WTC11 (cell line): ENCODE results near the gene SNTB2.

Source experiments
- CTCF ChIP-seq: fragments of 200-600 bp; IDR thresholded peaks from 2 replicates; pipeline ENCODE4 v1.8.0; 2022; ENCODE audit warnings: antibody characterized with exemption
- FOXJ3 ChIP-seq: sonication (generic); formaldehyde crosslinking; IDR thresholded peaks from 2 replicates; pipeline ENCODE4 v1.9.0; 2021; ENCODE audit warnings: missing genetic modification reagents, mild to moderate bottlenecking, borderline replicate concordance
- FOXP4 ChIP-seq: sonication (generic); formaldehyde crosslinking; IDR thresholded peaks from 2 replicates; pipeline ENCODE4 v1.8.0; 2022; ENCODE audit warnings: mild to moderate bottlenecking, missing genetic modification reagents
- MAX ChIP-seq: sonication (generic); formaldehyde crosslinking; IDR thresholded peaks from 2 replicates; pipeline ENCODE4 v1.8.0; 2022; ENCODE audit warnings: mild to moderate bottlenecking, missing genetic modification reagents
- MYBL2 ChIP-seq: sonication (generic); formaldehyde crosslinking; IDR thresholded peaks from 2 replicates; pipeline ENCODE4 v1.8.1; 2023; ENCODE audit warnings: mild to moderate bottlenecking, moderate library complexity, missing genetic modification reagents
- NFYB ChIP-seq: sonication (generic); formaldehyde crosslinking; conservative IDR thresholded peaks from 2 replicates; pipeline ENCODE4 v1.8.0; 2022; ENCODE audit warnings: low read depth, missing genetic modification reagents
- NR3C1 ChIP-seq: sonication (generic); formaldehyde crosslinking; conservative IDR thresholded peaks from 2 replicates; pipeline ENCODE4 v1.8.1; 2023; ENCODE audit warnings: low read depth, mild to moderate bottlenecking, missing genetic modification reagents
- TEAD1 ChIP-seq: sonication (generic); formaldehyde crosslinking; IDR thresholded peaks from 2 replicates; pipeline ENCODE4 v1.8.0; 2022; ENCODE audit warnings: mild to moderate bottlenecking, missing genetic modification reagents
- TEAD4 ChIP-seq: sonication (generic); formaldehyde crosslinking; IDR thresholded peaks from 2 replicates; pipeline ENCODE4 v1.8.0; 2022; ENCODE audit warnings: mild to moderate bottlenecking, missing genetic modification reagents
- USF2 ChIP-seq: sonication (generic); formaldehyde crosslinking; IDR thresholded peaks from 2 replicates; pipeline ENCODE4 v1.8.1; 2023; ENCODE audit warnings: mild to moderate bottlenecking, missing genetic modification reagents, moderate library complexity
- ZNF138 ChIP-seq: sonication (generic); formaldehyde crosslinking; conservative IDR thresholded peaks from 2 replicates; pipeline ENCODE4 v1.8.1; 2022; ENCODE audit warnings: mild to moderate bottlenecking, moderate library complexity, missing genetic modification reagents
- TF ChIP-seq, protein P1 (sequence below): fragments of 250-450 bp; sonication (Bioruptor Pico); IDR thresholded peaks from 2 replicates; pipeline ENCODE4 v1.9.0; 2021; ENCODE audit warnings: mild to moderate bottlenecking

- no peak; the same call in 1 of the 2 replicates for TF ChIP-seq ZNF138 (CRISPR knock-in tag)
- no peak for TF ChIP-seq CTCF
- peak; percentile 42; the same call in 1 of the 2 replicates for TF ChIP-seq TEAD1 (CRISPR knock-in tag)
- no peak for TF ChIP-seq TEAD4 (CRISPR knock-in tag)
- no peak for TF ChIP-seq NR3C1 (CRISPR knock-in tag)
- no peak for TF ChIP-seq FOXJ3
- TF ChIP-seq MYBL2 (CRISPR knock-in tag), result peak; percentile 50; the same call in 1 of the 2 replicates
- TF ChIP-seq NFYB (CRISPR knock-in tag), result no peak; the same call in 1 of the 2 replicates
- TF ChIP-seq, protein P1, sequence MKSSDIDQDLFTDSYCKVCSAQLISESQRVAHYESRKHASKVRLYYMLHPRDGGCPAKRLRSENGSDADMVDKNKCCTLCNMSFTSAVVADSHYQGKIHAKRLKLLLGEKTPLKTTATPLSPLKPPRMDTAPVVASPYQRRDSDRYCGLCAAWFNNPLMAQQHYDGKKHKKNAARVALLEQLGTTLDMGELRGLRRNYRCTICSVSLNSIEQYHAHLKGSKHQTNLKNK (CRISPR knock-in tag), result peak; percentile 94
- peak; percentile 84 for TF ChIP-seq MAX (CRISPR knock-in tag)
- peak; percentile 31; the same call in 1 of the 2 replicates for TF ChIP-seq USF2 (CRISPR knock-in tag)
- peak; percentile 36; the same call in 1 of the 2 replicates for TF ChIP-seq FOXP4 (CRISPR knock-in tag)
These were observed 143.5 kb downstream of the SNTB2 start, which contains the start of gene PDF for GRCh38 chr16:69330286-69331109.
